ENCODE measurements around the gene PIP4K2C.

DNA sequence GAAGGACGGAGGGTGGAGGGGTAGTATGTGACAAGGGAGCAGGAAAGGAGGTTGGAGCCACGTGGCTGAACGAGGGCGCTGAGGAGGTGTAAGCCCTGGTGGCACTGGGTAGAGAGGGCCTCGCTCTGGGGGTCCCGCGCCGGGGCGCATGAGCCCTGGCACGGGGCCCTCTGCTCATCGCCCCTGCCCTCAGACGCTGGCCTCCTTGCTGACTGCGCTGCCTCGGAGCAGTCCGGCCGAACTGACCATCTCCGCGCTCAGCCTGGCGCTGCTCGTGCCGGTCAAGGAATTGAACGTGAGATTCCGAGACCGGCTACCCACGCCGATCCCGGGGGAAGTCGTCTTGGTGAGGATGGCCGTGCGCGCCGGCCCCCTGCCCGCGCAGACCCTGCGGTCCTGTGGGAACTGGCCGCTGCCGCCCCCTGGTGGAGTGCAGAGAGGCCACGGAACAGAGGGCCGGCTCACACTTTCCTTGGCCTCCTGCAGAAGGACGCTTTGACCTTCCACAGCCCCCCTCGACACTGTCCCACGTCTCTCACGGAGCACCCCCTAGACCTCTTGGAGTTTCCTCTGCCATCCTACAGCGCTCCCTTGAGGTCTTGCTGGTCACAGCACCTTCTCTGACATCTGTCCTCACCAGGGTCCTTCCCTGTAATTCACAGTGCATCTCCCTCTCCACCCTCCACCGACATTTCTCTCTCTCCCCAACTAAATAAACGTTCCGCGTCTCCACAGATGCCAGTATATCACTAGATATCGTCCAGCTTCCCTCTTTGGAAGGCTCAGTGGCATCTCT is 30.7 kb downstream of the PIP4K2C start:
- TF ChIP-seq POLR2AphosphoS5 (IDR thresholded peaks at IDR 0.05; ENCODE audit: low read depth) = no peak
- TF ChIP-seq, protein P1, sequence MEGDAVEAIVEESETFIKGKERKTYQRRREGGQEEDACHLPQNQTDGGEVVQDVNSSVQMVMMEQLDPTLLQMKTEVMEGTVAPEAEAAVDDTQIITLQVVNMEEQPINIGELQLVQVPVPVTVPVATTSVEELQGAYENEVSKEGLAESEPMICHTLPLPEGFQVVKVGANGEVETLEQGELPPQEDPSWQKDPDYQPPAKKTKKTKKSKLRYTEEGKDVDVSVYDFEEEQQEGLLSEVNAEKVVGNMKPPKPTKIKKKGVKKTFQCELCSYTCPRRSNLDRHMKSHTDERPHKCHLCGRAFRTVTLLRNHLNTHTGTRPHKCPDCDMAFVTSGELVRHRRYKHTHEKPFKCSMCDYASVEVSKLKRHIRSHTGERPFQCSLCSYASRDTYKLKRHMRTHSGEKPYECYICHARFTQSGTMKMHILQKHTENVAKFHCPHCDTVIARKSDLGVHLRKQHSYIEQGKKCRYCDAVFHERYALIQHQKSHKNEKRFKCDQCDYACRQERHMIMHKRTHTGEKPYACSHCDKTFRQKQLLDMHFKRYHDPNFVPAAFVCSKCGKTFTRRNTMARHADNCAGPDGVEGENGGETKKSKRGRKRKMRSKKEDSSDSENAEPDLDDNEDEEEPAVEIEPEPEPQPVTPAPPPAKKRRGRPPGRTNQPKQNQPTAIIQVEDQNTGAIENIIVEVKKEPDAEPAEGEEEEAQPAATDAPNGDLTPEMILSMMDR (IDR thresholded peaks at IDR 0.05; ENCODE audit: insufficient read depth, low read length) = peak; percentile 91
- TF ChIP-seq, protein P2, sequence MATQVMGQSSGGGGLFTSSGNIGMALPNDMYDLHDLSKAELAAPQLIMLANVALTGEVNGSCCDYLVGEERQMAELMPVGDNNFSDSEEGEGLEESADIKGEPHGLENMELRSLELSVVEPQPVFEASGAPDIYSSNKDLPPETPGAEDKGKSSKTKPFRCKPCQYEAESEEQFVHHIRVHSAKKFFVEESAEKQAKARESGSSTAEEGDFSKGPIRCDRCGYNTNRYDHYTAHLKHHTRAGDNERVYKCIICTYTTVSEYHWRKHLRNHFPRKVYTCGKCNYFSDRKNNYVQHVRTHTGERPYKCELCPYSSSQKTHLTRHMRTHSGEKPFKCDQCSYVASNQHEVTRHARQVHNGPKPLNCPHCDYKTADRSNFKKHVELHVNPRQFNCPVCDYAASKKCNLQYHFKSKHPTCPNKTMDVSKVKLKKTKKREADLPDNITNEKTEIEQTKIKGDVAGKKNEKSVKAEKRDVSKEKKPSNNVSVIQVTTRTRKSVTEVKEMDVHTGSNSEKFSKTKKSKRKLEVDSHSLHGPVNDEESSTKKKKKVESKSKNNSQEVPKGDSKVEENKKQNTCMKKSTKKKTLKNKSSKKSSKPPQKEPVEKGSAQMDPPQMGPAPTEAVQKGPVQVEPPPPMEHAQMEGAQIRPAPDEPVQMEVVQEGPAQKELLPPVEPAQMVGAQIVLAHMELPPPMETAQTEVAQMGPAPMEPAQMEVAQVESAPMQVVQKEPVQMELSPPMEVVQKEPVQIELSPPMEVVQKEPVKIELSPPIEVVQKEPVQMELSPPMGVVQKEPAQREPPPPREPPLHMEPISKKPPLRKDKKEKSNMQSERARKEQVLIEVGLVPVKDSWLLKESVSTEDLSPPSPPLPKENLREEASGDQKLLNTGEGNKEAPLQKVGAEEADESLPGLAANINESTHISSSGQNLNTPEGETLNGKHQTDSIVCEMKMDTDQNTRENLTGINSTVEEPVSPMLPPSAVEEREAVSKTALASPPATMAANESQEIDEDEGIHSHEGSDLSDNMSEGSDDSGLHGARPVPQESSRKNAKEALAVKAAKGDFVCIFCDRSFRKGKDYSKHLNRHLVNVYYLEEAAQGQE (IDR thresholded peaks at IDR 0.05; ENCODE audit: insufficient replicate concordance, low read depth) = no peak
